NCI-H526 (cell line): ENCODE results near the gene ZMIZ1.
A peak's percentile ranks its signal among the peaks of the same experiment; 100 is the strongest.
"Not testable (repeated sequence)": the region's sequence is repeated elsewhere in the genome, so short reads cannot be mapped to it uniquely, and the experiment has no call there.

Experiments
- DNase-seq, 2 experiments: peaks; one replicate each; lab custom pipeline; 2025; lab: John Stamatoyannopoulos, UW

The ZMIZ1 gene

GRCh38 chr10:79031723-79032122 lies 37.0 kb upstream of the ZMIZ1 start:
- DNase-seq = no peak

- DNase-seq = no peak
Observed at GRCh38 chr10:79034271-79034876, 34.4 kb upstream of the ZMIZ1 start.

GRCh38 chr10:79036416-79036815 lies 32.4 kb upstream of the ZMIZ1 start:
- not testable (repeated sequence) for DNase-seq

- DNase-seq = no peak
Observed at GRCh38 chr10:79038104-79038840, 30.5 kb upstream of the ZMIZ1 start.

- DNase-seq = peak in 1 of 2 experiments; percentile 8
Observed at GRCh38 chr10:79038841-79039201, 29.9 kb upstream of the ZMIZ1 start.

- DNase-seq = no peak
Observed at GRCh38 chr10:79042639-79043411, 25.9 kb upstream of the ZMIZ1 start.

GRCh38 chr10:79044036-79044632 lies 24.6 kb upstream of the ZMIZ1 start:
- no peak for DNase-seq

- no peak for DNase-seq
Observed at GRCh38 chr10:79044846-79045245, 23.9 kb upstream of the ZMIZ1 start.

GRCh38 chr10:79045566-79046175 lies 23.1 kb upstream of the ZMIZ1 start:
- DNase-seq = no peak

GRCh38 chr10:79046326-79046725 lies 22.4 kb upstream of the ZMIZ1 start:
- DNase-seq = no peak

- DNase-seq = no peak
Observed at GRCh38 chr10:79046741-79047583, 21.8 kb upstream of the ZMIZ1 start.

GRCh38 chr10:79047584-79047874 lies 21.2 kb upstream of the ZMIZ1 start:
- DNase-seq = no peak

- peak in 1 of 2 experiments; percentile 26 for DNase-seq
Observed at GRCh38 chr10:79047875-79048638, 20.7 kb upstream of the ZMIZ1 start.

- no peak for DNase-seq
Observed at GRCh38 chr10:79048639-79049550, 19.9 kb upstream of the ZMIZ1 start.

GRCh38 chr10:79049931-79050895 lies 18.6 kb upstream of the ZMIZ1 start:
- no peak for DNase-seq

GRCh38 chr10:79050896-79051555 lies 17.7 kb upstream of the ZMIZ1 start:
- no peak for DNase-seq

- DNase-seq = no peak
Observed at GRCh38 chr10:79051766-79052165, 17.0 kb upstream of the ZMIZ1 start.
